Naive thymus-derived CD8-positive, alpha-beta T cell (primary cell): ENCODE results near the gene GALNTL6. TPM values are rescaled to one million over a fixed set of nuclear protein-coding genes. Genes with fewer than 3 reads are reported as not detected.

Experiments used
- ATAC-seq, 2 donors: fragments of 150-1000 bp; cut with Tn5 transposase in 1 of 2; sonication (Bioruptor Pico), chemical (Tn5 transposase) in 1 of 2; 1 replicate in 1 of 2; 2 replicates in 1 of 2; pipeline ENCODE4 v1.10.0; 2021; ENCODE audit warnings: mild to moderate bottlenecking in 2 of 2, moderate library complexity in 2 of 2
- POLR2A ChIA-PET: fragments of 350-600 bp; sonication (Branson Sonifier 250); formaldehyde crosslinking; loops from one replicate; lab custom pipeline; 2021; ENCODE audit warnings: antibody characterized with exemption; lab: Charles Lee
- DNase-seq, 10 donors: peaks; one replicate each; pipeline versions ENCODE4 v3.0.0 to v3.0.0-alpha.2; 2020 to 2022
- H3K27ac Mint-ChIP-seq, 10 donors: one replicate each; pipeline ENCODE4 v1.8.0; 2020 to 2022; ENCODE audit warnings: mild to moderate bottlenecking in 10 of 10, mixed read lengths in 10 of 10, moderate library complexity in 4 of 10, inconsistent platforms in 1 of 10
- H3K27me3 Mint-ChIP-seq, 5 donors: one replicate each; pipeline ENCODE4 v1.8.0; 2021 to 2022; ENCODE audit warnings: mixed read lengths in 5 of 5
- H3K36me3 Mint-ChIP-seq, 3 donors: one replicate each; pipeline ENCODE4 v1.8.0; 2020 to 2022; ENCODE audit warnings: mixed read lengths in 3 of 3, mild to moderate bottlenecking in 2 of 3, inconsistent platforms in 1 of 3
- H3K4me1 Mint-ChIP-seq, 4 donors: one replicate each; pipeline ENCODE4 v1.8.0; 2021 to 2022; ENCODE audit warnings: mixed read lengths in 4 of 4
- H3K4me3 Mint-ChIP-seq, 10 donors: one replicate each; pipeline ENCODE4 v1.8.0; 2020 to 2022; ENCODE audit warnings: mild to moderate bottlenecking in 10 of 10, mixed read lengths in 10 of 10, moderate library complexity in 6 of 10, inconsistent platforms in 1 of 10
- H3K9me3 Mint-ChIP-seq, 9 donors: one replicate each; pipeline ENCODE4 v1.8.0; 2020 to 2022; ENCODE audit warnings: mixed read lengths in 9 of 9, mild to moderate bottlenecking in 3 of 9, inconsistent platforms in 1 of 9, moderate library complexity in 1 of 9
- polyA plus RNA-seq, 3 donors: library from polyadenylated mRNA; unstranded; fragments of 300-500 nt; fragmentation: Illumina TruSeq; gene quantifications; one replicate each; pipeline ENCODE4 v1.2.3, GENCODE V29; 2021
- total RNA-seq, 8 experiments: library from RNA in 2 of 8; stranded (reverse) in 2 of 8; gene quantifications; one replicate each; pipeline ENCODE4 v1.2.3 and lab custom pipeline; 2021 to 2026

The GALNTL6 gene
- total and polyA plus RNA-seq, 5 experiments from 2014 or later = not detected

DNA sequence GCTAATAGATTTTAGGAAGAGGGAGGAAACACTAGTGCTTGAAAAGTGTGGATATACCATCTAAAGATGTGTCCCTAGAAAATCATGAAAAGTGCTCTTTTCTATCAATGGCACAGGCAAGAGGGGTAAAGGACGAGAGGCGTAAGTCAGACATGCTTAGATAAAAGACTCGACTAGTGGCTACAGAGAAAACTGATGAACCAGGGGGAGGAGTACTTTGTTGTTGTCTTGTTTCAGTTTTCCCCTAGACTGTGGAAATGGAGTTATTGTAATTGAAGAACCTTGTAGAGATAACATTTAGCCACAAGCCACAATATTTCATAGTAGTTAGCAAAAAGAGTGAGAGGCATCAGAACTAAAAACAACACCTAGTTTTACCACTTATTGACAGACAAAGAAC lies 21.4 kb downstream of the GALNTL6 start:
- Mint-ChIP-seq H3K27ac (no peak overlapping the region), H3K4me1 (no peaks in the 10 kb centered on the region), H3K9me3 (peaks cover 0 to 13% (median 4%) of the 10 kb centered on the region in 9 donors), H3K27me3 (no peaks in the 10 kb centered on the region), H3K4me3 (no peak overlapping the region), H3K36me3 (no peaks in the 10 kb centered on the region)
- ATAC-seq (no peak), DNase-seq (no peak)
- POLR2A ChIA-PET = no interaction called here

DNA sequence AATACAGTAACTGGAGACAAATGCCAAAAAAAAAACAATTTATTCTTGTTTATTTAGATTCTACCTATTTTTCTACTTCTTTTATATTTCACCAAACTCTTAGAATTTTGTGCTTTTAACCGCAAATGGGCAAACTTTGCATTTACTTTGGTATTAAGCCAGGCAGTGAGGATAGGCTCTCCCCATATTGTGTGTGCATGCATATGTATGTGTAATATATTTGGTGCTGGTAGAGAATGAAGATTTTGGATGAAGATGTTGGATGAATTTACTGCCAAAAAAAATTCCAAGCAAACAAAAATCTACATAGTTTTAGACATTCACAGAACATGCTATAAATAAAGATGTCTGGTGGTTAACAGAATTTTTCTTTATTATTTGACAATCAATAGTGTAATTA lies 30.3 kb downstream of the GALNTL6 start:
- Mint-ChIP-seq H3K27me3 (no peaks in the 10 kb centered on the region), H3K4me1 (peaks cover 0 to 3% (median 0%) of the 10 kb centered on the region in 4 donors), H3K27ac (no peak overlapping the region), H3K4me3 (no peak overlapping the region), H3K9me3 (peaks cover 0 to 19% (median 1%) of the 10 kb centered on the region in 9 donors), H3K36me3 (no peaks in the 10 kb centered on the region)
- POLR2A ChIA-PET = no interaction called here
- no peak for ATAC-seq
- no peak for DNase-seq

- Mint-ChIP-seq H3K27me3 (no peaks in the 10 kb centered on the region), H3K36me3 (no peaks in the 10 kb centered on the region), H3K9me3 (peaks cover 0 to 15% (median 0%) of the 10 kb centered on the region in 9 donors), H3K27ac (no peak overlapping the region), H3K4me3 (no peak overlapping the region), H3K4me1 (peaks cover 0 to 3% (median 0%) of the 10 kb centered on the region in 4 donors)
- DNase-seq = no peak
- ATAC-seq = no peak
- POLR2A ChIA-PET = no interaction called here
Measured at GRCh38 chr4:171846232-171846631, 33.0 kb downstream of the GALNTL6 start.

DNA sequence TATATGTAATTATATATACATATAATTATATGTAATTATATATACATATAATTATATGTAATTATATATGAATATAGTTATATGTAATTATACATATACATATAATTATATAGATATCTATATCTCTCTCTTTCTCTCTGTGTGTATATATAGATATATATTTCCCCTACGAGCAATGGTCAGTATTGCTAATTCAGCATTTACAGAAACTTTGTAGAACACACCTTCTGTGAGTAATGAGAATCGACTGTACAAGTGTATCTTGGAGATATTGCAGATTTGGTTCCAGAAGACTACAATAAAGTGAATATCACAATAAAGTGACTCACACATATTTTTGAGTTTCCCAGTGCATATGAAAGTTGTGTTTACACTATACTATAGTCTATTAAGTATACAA lies 33.7 kb downstream of the GALNTL6 start:
- ATAC-seq = no peak
- Mint-ChIP-seq H3K27ac (no peak overlapping the region), H3K4me3 (no peak overlapping the region), H3K9me3 (peaks cover 0 to 15% (median 0%) of the 10 kb centered on the region in 9 donors), H3K27me3 (no peaks in the 10 kb centered on the region), H3K36me3 (no peaks in the 10 kb centered on the region), H3K4me1 (peaks cover 0 to 3% (median 0%) of the 10 kb centered on the region in 4 donors)
- POLR2A ChIA-PET = no interaction called here
- no peak for DNase-seq

GRCh38 chr4:171847751-171848150 lies 34.5 kb downstream of the GALNTL6 start:
- no peak overlapping the region for H3K4me3 Mint-ChIP-seq
- peaks cover 0 to 3% (median 0%) of the 10 kb centered on the region in 4 donors for H3K4me1 Mint-ChIP-seq
- no peaks in the 10 kb centered on the region for H3K36me3 Mint-ChIP-seq
- ATAC-seq (no peak), DNase-seq (no peak)
- peaks cover 0 to 11% (median 1%) of the 10 kb centered on the region in 9 donors for H3K9me3 Mint-ChIP-seq
- H3K27ac Mint-ChIP-seq = no peak overlapping the region
- POLR2A ChIA-PET = no interaction called here
- H3K27me3 Mint-ChIP-seq = no peaks in the 10 kb centered on the region

- H3K4me3 Mint-ChIP-seq = no peak overlapping the region
- peaks cover 0 to 17% (median 5%) of the 10 kb centered on the region in 9 donors for H3K9me3 Mint-ChIP-seq
- H3K27ac Mint-ChIP-seq = no peak overlapping the region
- ATAC-seq (no peak), DNase-seq (no peak)
- POLR2A ChIA-PET = no interaction called here
- H3K4me1 Mint-ChIP-seq = peaks cover 0 to 3% (median 0%) of the 10 kb centered on the region in 4 donors
- H3K27me3 Mint-ChIP-seq = no peaks in the 10 kb centered on the region
- no peaks in the 10 kb centered on the region for H3K36me3 Mint-ChIP-seq
Measured at GRCh38 chr4:171849686-171850222, 36.5 kb downstream of the GALNTL6 start.

DNA sequence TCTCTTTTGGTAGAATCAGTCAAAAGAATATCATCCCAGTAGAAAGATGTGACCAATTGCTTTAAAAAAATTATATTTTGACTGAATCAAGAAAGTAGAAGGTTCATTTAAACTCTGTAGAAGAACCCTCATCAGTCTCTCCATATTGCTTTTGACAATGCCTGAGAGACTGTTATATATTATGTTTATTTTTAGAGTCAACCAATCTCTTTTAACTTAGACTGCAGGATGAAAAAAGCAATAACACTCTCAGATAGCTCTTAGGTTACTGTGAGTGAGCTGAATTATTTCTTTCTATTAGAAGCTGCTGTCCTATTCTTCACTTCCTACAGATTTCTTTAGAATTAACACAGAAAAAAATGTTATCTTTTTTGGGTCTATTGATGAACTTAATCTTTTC lies 38.1 kb downstream of the GALNTL6 start:
- H3K27me3 Mint-ChIP-seq = no peaks in the 10 kb centered on the region
- DNase-seq = no peak
- H3K27ac Mint-ChIP-seq = no peak overlapping the region
- no peaks in the 10 kb centered on the region for H3K36me3 Mint-ChIP-seq
- POLR2A ChIA-PET = no interaction called here
- H3K9me3 Mint-ChIP-seq = peaks cover 0 to 17% (median 5%) of the 10 kb centered on the region in 9 donors
- H3K4me1 Mint-ChIP-seq = peaks cover 0 to 3% (median 0%) of the 10 kb centered on the region in 4 donors
- H3K4me3 Mint-ChIP-seq = no peak overlapping the region
- no peak for ATAC-seq

- no peak for DNase-seq
- H3K27me3 Mint-ChIP-seq = no peaks in the 10 kb centered on the region
- no peaks in the 10 kb centered on the region for H3K36me3 Mint-ChIP-seq
- H3K9me3 Mint-ChIP-seq = peaks cover 0 to 13% (median 7%) of the 10 kb centered on the region in 9 donors
- POLR2A ChIA-PET = no interaction called here
- ATAC-seq = no peak
- no peak overlapping the region for H3K4me3 Mint-ChIP-seq
- H3K27ac Mint-ChIP-seq = no peak overlapping the region
- H3K4me1 Mint-ChIP-seq = no peaks in the 10 kb centered on the region
Measured at GRCh38 chr4:171857302-171858012, 44.3 kb downstream of the GALNTL6 start.

DNA sequence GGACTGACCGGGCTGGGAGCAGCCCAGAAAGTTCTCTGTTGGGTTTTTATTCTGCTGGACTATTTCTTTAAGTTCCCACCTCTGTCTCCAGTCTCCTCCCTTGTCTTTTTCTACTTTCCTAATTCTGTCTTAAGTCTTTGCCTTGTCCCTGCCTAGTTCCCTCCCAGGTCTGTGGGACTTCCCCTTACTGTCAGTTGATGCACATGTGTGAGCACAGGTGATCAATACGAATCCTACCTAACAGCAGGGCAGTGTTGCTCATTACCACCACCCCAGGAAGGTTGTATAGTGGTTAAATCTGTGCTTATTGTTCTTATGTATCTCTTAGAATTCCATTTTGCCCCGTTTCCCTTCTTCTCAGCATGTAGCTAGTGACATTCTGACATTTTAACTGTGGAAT lies 62.1 kb downstream of the GALNTL6 start:
- Mint-ChIP-seq H3K27ac (no peak overlapping the region), H3K4me1 (no peaks in the 10 kb centered on the region), H3K4me3 (no peak overlapping the region), H3K9me3 (peaks cover 0 to 12% (median 4%) of the 10 kb centered on the region in 9 donors), H3K27me3 (no peaks in the 10 kb centered on the region), H3K36me3 (no peaks in the 10 kb centered on the region)
- DNase-seq = no peak
- no peak for ATAC-seq
- POLR2A ChIA-PET = no interaction called here

DNA sequence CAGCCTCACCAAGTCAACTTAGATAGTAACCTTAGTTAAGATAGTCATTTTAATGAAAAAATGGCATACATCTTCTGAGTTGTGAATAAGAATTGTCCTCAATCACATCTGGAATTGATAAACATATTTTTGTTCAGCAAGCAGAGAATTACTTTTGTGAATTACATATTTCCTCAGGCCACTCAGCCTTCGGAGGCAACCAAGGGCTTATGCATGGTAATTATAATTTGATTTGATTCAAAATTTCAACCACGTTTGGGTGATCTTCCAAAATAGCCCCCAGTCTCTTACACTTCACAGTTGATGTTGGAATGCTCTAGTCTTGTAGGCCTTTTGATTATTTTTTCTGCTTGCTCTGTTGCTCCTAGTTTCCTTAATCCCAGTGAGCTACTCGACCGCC lies 63.4 kb downstream of the GALNTL6 start:
- H3K4me3 Mint-ChIP-seq = no peak overlapping the region
- POLR2A ChIA-PET = no interaction called here
- no peaks in the 10 kb centered on the region for H3K36me3 Mint-ChIP-seq
- no peaks in the 10 kb centered on the region for H3K4me1 Mint-ChIP-seq
- H3K9me3 Mint-ChIP-seq = peaks cover 0 to 12% (median 2%) of the 10 kb centered on the region in 9 donors
- H3K27me3 Mint-ChIP-seq = no peaks in the 10 kb centered on the region
- ATAC-seq = no peak
- DNase-seq = no peak
- no peak overlapping the region for H3K27ac Mint-ChIP-seq

DNA sequence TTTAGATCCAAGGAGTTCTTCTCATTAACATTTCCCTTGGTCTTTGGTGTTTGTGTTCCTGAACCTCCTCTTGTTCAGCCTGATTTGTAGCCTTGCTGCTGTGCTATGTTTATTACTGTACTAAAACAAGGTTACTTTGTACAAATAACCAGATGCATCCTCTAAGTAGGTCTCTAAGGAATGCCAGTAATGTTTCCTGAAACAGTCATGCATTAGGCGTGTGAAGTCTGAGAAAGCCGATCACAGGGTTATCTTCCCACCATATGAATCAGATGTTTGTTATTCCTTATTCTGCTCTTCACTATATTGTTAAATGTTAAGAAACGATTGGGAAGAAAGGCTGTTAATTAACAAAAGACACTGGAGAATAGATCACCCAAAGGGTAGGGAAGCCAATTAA lies 66.9 kb downstream of the GALNTL6 start:
- H3K27ac Mint-ChIP-seq = no peak overlapping the region
- no peak overlapping the region for H3K4me3 Mint-ChIP-seq
- DNase-seq (no peak), ATAC-seq (no peak)
- POLR2A ChIA-PET = no interaction called here
- no peaks in the 10 kb centered on the region for H3K27me3 Mint-ChIP-seq
- no peaks in the 10 kb centered on the region for H3K4me1 Mint-ChIP-seq
- no peaks in the 10 kb centered on the region for H3K36me3 Mint-ChIP-seq
- H3K9me3 Mint-ChIP-seq = peaks cover 0 to 11% (median 4%) of the 10 kb centered on the region in 9 donors

DNA sequence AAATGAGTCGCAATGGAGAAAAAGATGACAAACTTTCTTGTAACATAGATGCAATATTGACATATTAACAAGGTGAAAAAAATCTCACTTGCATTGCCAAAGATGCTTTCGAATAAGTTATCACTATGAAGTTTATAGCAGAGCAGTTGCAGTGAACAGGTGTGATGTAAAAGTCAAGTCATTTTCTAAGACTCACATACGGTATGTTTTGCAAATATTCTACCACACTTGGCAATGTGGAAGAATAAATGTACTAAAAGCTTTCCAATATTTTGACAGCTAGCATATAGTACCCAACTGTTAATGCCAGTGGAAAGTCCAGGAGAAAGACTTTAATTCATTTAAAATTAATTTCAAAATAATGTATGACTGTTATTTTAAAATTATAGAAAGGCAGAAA lies 76.5 kb downstream of the GALNTL6 start:
- no peak for DNase-seq
- no peaks in the 10 kb centered on the region for H3K36me3 Mint-ChIP-seq
- no peak for ATAC-seq
- no peaks in the 10 kb centered on the region for H3K27me3 Mint-ChIP-seq
- H3K4me3 Mint-ChIP-seq = no peak overlapping the region
- POLR2A ChIA-PET = no interaction called here
- peaks cover 0 to 11% (median 0%) of the 10 kb centered on the region in 9 donors for H3K9me3 Mint-ChIP-seq
- H3K27ac Mint-ChIP-seq = no peak overlapping the region
- H3K4me1 Mint-ChIP-seq = no peaks in the 10 kb centered on the region

- Mint-ChIP-seq H3K27me3 (no peaks in the 10 kb centered on the region), H3K27ac (no peak overlapping the region)
- no peak for ATAC-seq
Measured at GRCh38 chr4:171891038-171891437, 77.8 kb downstream of the GALNTL6 start.

More at GRCh38 chr4:171891038-171891437, 77.8 kb downstream of the GALNTL6 start:
- Mint-ChIP-seq H3K4me1 (no peaks in the 10 kb centered on the region), H3K9me3 (peaks cover 0 to 11% (median 1%) of the 10 kb centered on the region in 9 donors), H3K4me3 (no peak overlapping the region), H3K36me3 (no peaks in the 10 kb centered on the region)
- DNase-seq = no peak
- POLR2A ChIA-PET = no interaction called here
